ENCODE measurements around the gene HS6ST1.

Gene HS6ST1

GRCh38 chr2:128311755-128312341, 6.8 kb downstream of the HS6ST1 start:
- H3K36me3 ChIP-seq (replicated peaks), result peaks cover 2% of the 10 kb centered on the region
- no peaks in the 10 kb centered on the region for H3K27me3 ChIP-seq (replicated peaks)
- in situ Hi-C loops (cut with HindIII; ENCODE audit: low pct_ligation_motif_present, low sequenced_read_pairs), result loop anchor here (25.0 kb wide), 1 partner anchor 425 kb away; no protein-coding TSS in a partner anchor
- TF ChIP-seq CTCF (IDR thresholded peaks at IDR 0.05; ENCODE audit: low read depth, low read length, missing control alignments), result no peak
- no peak for DNase-seq
- no peak overlapping the region for H3K4me3 ChIP-seq (ENCODE audit: low read depth, low read length)
- no peak overlapping the region for H3K27ac ChIP-seq

- no peak for TF ChIP-seq CTCF (IDR thresholded peaks at IDR 0.05; ENCODE audit: low read depth, low read length, missing control alignments)
- no peak overlapping the region for H3K4me3 ChIP-seq (ENCODE audit: low read depth, low read length)
- no peaks in the 10 kb centered on the region for H3K27me3 ChIP-seq (replicated peaks)
- no peak overlapping the region for H3K27ac ChIP-seq
- in situ Hi-C loops (cut with HindIII; ENCODE audit: low pct_ligation_motif_present, low sequenced_read_pairs), result loop anchor here (25.0 kb wide), 1 partner anchor 426 kb away; no protein-coding TSS in a partner anchor
- peaks cover 2% of the 10 kb centered on the region for H3K36me3 ChIP-seq (replicated peaks)
- DNase-seq, result no peak
These were observed 7.4 kb downstream of the HS6ST1 start for GRCh38 chr2:128311216-128311754.

- no peak for DNase-seq
- H3K36me3 ChIP-seq (replicated peaks), result peaks cover 2% of the 10 kb centered on the region
- no peak overlapping the region for H3K27ac ChIP-seq
- H3K27me3 ChIP-seq (replicated peaks), result no peaks in the 10 kb centered on the region
- in situ Hi-C loops (cut with HindIII; ENCODE audit: low pct_ligation_motif_present, low sequenced_read_pairs), result loop anchor here (25.0 kb wide), 1 partner anchor 427 kb away; no protein-coding TSS in a partner anchor
- H3K4me3 ChIP-seq (ENCODE audit: low read depth, low read length), result no peak overlapping the region
- TF ChIP-seq CTCF (IDR thresholded peaks at IDR 0.05; ENCODE audit: low read depth, low read length, missing control alignments), result no peak
These were observed 7.9 kb downstream of the HS6ST1 start for GRCh38 chr2:128310761-128311160.

- DNase-seq, result no peak
- Histone ChIP-seq H3K27me3 (replicated peaks) (no peaks in the 10 kb centered on the region), H3K4me3 (ENCODE audit: low read depth, low read length) (no peak overlapping the region), H3K27ac (no peak overlapping the region), H3K36me3 (replicated peaks) (peaks cover under 1% of the 10 kb centered on the region)
- in situ Hi-C loops (cut with HindIII; ENCODE audit: low pct_ligation_motif_present, low sequenced_read_pairs), result loop anchor here (25.0 kb wide), 1 partner anchor 427 kb away; no protein-coding TSS in a partner anchor
- TF ChIP-seq CTCF (IDR thresholded peaks at IDR 0.05; ENCODE audit: low read depth, low read length, missing control alignments), result no peak
These were observed 8.5 kb downstream of the HS6ST1 start for GRCh38 chr2:128310094-128310716.

- DNase-seq, result no peak
- H3K36me3 ChIP-seq (replicated peaks), result no peaks in the 10 kb centered on the region
These were observed 9.2 kb downstream of the HS6ST1 start for GRCh38 chr2:128309280-128310093.

More at GRCh38 chr2:128309280-128310093, 9.2 kb downstream of the HS6ST1 start:
- no peak for TF ChIP-seq CTCF (IDR thresholded peaks at IDR 0.05; ENCODE audit: low read depth, low read length, missing control alignments)
- in situ Hi-C loops (cut with HindIII; ENCODE audit: low pct_ligation_motif_present, low sequenced_read_pairs), result loop anchor here (25.0 kb wide), 1 partner anchor 428 kb away; no protein-coding TSS in a partner anchor
- Histone ChIP-seq H3K4me3 (ENCODE audit: low read depth, low read length) (no peak overlapping the region), H3K27ac (no peak overlapping the region), H3K27me3 (replicated peaks) (no peaks in the 10 kb centered on the region)
